Caco-2 (cell line): ENCODE measurements around the gene PSTK. TPM values are rescaled to one million over a fixed set of nuclear protein-coding genes. Genes with fewer than 3 reads are reported as not detected.
A peak's percentile ranks its signal among the peaks of the same experiment; 100 is the strongest.

Experiments used
- BruUV-seq: library from RNA; stranded (reverse); fragments of 400-500 nt; replicated peaks from 2 replicates; lab custom pipeline; 2021; lab: Mats Ljungman, UMichigan
- CTCF ChIA-PET: fragments of 300-600 bp; sonication (Branson Sonifier 250); formaldehyde crosslinking; loops from one replicate; lab custom pipeline; 2022; ENCODE audit warnings: antibody characterized with exemption; lab: Charles Lee
- POLR2A ChIA-PET: fragments of 300-600 bp; sonication (Branson Sonifier 250); formaldehyde crosslinking; loops from one replicate; lab custom pipeline; 2022; ENCODE audit warnings: antibody characterized with exemption; lab: Charles Lee
- DNase-seq, 2 experiments: peaks; one replicate each; pipeline versions ENCODE4 v3.0.0 to v3.0.0-alpha.2; 2020 to 2022
- H3K27me3 ChIP-seq: replicated peaks from 2 replicates; pipeline ENCODE4 v1.6.0; 2011; ENCODE audit warnings: low read length; ENCODE audit not compliant: control insufficient read depth, insufficient read depth
- H3K36me3 ChIP-seq: 2 replicates; pipeline ENCODE4 v1.5.1; 2011; ENCODE audit warnings: low read length; ENCODE audit not compliant: control insufficient read depth, insufficient read depth
- H3K4me1 ChIP-seq: fragments of 250-450 bp; sonication (Bioruptor Pico); 2 replicates; pipeline ENCODE4 v1.5.1; 2020; ENCODE audit warnings: mild to moderate bottlenecking
- H3K4me3 ChIP-seq: 2 replicates; pipeline ENCODE4 v1.5.1; 2011; ENCODE audit warnings: low read depth, mild to moderate bottlenecking, control low read depth, low read length
- H3K9me3 ChIP-seq: fragments of 250-450 bp; sonication (Bioruptor Pico); 2 replicates; pipeline ENCODE4 v1.5.1; 2020; ENCODE audit warnings: mild to moderate bottlenecking, moderate library complexity
- H3K27ac Mint-ChIP-seq: one replicate; pipeline ENCODE4 v1.8.0; 2022; ENCODE audit warnings: mixed read lengths; ENCODE audit not compliant: unreplicated experiment
- H3K27me3 Mint-ChIP-seq: one replicate; pipeline ENCODE4 v1.8.0; 2022; ENCODE audit warnings: mixed read lengths; ENCODE audit not compliant: insufficient read depth, unreplicated experiment
- H3K36me3 Mint-ChIP-seq: one replicate; pipeline ENCODE4 v1.8.0; 2022; ENCODE audit warnings: mild to moderate bottlenecking, mixed read lengths; ENCODE audit not compliant: insufficient read depth, unreplicated experiment
- H3K4me1 Mint-ChIP-seq: one replicate; pipeline ENCODE4 v1.8.0; 2022; ENCODE audit warnings: low read depth, mixed read lengths; ENCODE audit not compliant: unreplicated experiment
- H3K4me3 Mint-ChIP-seq: one replicate; pipeline ENCODE4 v1.8.0; 2022; ENCODE audit warnings: mild to moderate bottlenecking, moderate library complexity, mixed read lengths; ENCODE audit not compliant: unreplicated experiment
- H3K9me3 Mint-ChIP-seq: one replicate; pipeline ENCODE4 v1.8.0; 2022; ENCODE audit warnings: mixed read lengths; ENCODE audit not compliant: unreplicated experiment
- CTCF ChIP-seq, 2 experiments: fragments of 200-600 bp in 1 of 2; IDR thresholded peaks; 1 replicate in 1 of 2; 2 replicates in 1 of 2; pipeline versions ENCODE4 v1.5.1 to v1.8.0; 2011 to 2022; ENCODE audit warnings: antibody characterized with exemption in 1 of 2, control low read depth in 1 of 2, inconsistent platforms in 1 of 2, low read depth in 1 of 2, low read length in 1 of 2, mild to moderate bottlenecking in 1 of 2, moderate library complexity in 1 of 2; ENCODE audit not compliant: insufficient read depth in 1 of 2, severe bottlenecking in 1 of 2, unreplicated experiment in 1 of 2
- intact Hi-C: fragments of 100-400 bp; cut with micrococcal nuclease; formaldehyde crosslinking; loops from one replicate; pipeline ENCODE4 v1.10.0; 2022; ENCODE audit not compliant: unreplicated experiment
- total RNA-seq: library from RNA; stranded (reverse); gene quantifications from 2 replicates; pipeline ENCODE4 v1.2.3, GENCODE V29; 2022

Gene PSTK
- total RNA-seq, 1 experiment from 2014 or later = 8.2 TPM

DNA sequence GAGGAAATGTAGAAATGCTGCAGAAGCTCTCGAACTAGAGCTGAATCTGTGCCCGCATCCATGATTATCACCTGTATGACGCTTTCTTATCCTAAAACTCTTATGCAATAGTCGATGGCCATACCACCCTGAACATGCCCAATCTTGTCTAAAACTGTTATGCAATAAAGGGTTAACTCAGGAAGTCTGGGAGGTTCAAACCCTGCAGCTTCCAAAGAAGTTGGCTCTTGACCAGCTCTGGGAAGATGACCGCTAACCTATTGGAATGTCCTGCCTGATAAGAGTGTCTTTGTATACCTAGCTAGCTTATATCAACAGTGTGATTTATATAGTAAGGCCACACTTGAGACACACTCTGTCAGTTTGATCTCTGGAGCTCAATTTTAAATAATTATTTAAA, 22.7 kb upstream of the PSTK start:
- H3K4me3 Mint-ChIP-seq = no peak overlapping the region

DNA sequence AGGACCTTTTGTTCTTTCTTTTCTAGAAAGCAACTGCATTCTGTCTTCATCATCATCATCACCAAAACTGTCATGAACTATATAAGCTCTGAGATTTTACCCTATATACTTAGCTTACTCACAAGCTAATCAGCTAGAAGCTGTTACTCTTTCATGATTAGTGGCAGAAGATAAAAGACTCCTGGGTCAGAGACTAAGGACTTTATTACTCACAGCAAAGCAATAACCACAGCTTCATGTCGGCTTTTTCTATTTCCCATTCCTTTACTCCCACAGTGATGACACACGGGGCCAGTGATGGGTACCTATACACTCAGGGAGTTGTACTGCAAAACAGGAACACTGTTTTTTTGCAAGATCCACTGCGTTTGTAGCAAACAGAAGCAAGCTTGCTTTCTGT, 17.8 kb upstream of the PSTK start:
- DNase-seq = no peak
- intact Hi-C loops = no loop called here
- Mint-ChIP-seq H3K27me3 (no peaks in the 10 kb centered on the region), H3K36me3 (peaks cover 6% of the 10 kb centered on the region), H3K27ac (no peak overlapping the region), H3K9me3 (peaks cover 18% of the 10 kb centered on the region), H3K4me1 (peaks cover 1% of the 10 kb centered on the region), H3K4me3 (no peak overlapping the region)
- no peaks in the 10 kb centered on the region for H3K9me3 ChIP-seq
- no peak overlapping the region for H3K4me3 ChIP-seq
- H3K4me1 ChIP-seq = peaks cover 4% of the 10 kb centered on the region; the same call in 1 of the 2 replicates
- no TSS peak for BruUV-seq
- peaks cover 3% of the 10 kb centered on the region for H3K36me3 ChIP-seq
- no peak for TF ChIP-seq CTCF (IDR thresholded peaks at IDR 0.05; ENCODE audit: insufficient read depth in 1 of 2, low read depth in 1 of 2, low read length in 1 of 2, severe bottlenecking in 1 of 2, unreplicated experiment in 1 of 2)
- POLR2A ChIA-PET = no interaction called here
- CTCF ChIA-PET = no interaction called here
- H3K27me3 ChIP-seq = no peaks in the 10 kb centered on the region

More for the DNA sequence above, 22.7 kb upstream of the PSTK start:
- Mint-ChIP-seq H3K9me3 (no peaks in the 10 kb centered on the region), H3K27me3 (no peaks in the 10 kb centered on the region), H3K27ac (no peak overlapping the region), H3K4me1 (peaks cover 20% of the 10 kb centered on the region), H3K36me3 (peaks cover 10% of the 10 kb centered on the region)
- DNase-seq = peak in 1 of 2 experiments; percentile 10
- H3K4me3 ChIP-seq = no peak overlapping the region
- H3K4me1 ChIP-seq = peaks cover 25% of the 10 kb centered on the region
- no peaks in the 10 kb centered on the region for H3K27me3 ChIP-seq
- no peak for TF ChIP-seq CTCF (IDR thresholded peaks at IDR 0.05; ENCODE audit: insufficient read depth in 1 of 2, low read depth in 1 of 2, low read length in 1 of 2, severe bottlenecking in 1 of 2, unreplicated experiment in 1 of 2)
- H3K36me3 ChIP-seq = no peaks in the 10 kb centered on the region; the same call in none of the 2 replicates
- ChIA-PET CTCF (interaction anchor here (0.6 to 0.9 kb wide), 2 partner anchors 22 to 49 kb away, joined by 3 read pairs; partner anchors contain the start of gene PSTK), POLR2A (no interaction called here)
- no TSS peak for BruUV-seq
- no peaks in the 10 kb centered on the region for H3K9me3 ChIP-seq
- intact Hi-C loops = loop anchor here (10.0 kb wide), 1 partner anchor 83 kb away; the partner anchor contains the start of gene FAM24B

DNA sequence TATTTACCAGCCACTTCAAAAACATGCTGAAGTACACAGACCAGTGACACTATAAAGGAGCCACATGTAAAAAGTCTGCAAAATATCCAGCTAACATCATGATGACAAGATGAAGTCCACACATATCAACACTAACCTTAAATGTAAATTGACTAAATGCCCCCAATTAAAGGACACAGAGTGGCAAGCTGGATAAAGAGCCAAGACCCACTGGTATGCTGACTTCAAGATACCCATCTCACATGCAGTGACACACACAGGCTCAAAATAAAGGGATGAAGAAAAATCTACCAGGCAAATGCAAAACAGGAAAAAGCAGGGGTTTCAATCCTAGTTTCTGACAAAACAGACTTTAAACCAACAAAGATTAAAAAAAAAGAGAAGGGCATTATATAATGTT, 13.3 kb upstream of the PSTK start:
- Histone ChIP-seq H3K4me1 (no peaks in the 10 kb centered on the region), H3K36me3 (peaks cover 3% of the 10 kb centered on the region; the same call in 1 of the 2 replicates), H3K9me3 (0 out of 2 replicates have a peak, but pooled peaks cover 10% of the 10 kb centered on the region), H3K4me3 (no peak overlapping the region), H3K27me3 (no peaks in the 10 kb centered on the region)
- CTCF ChIA-PET = no interaction called here
- no peak for DNase-seq
- H3K9me3 Mint-ChIP-seq = peaks cover 39% of the 10 kb centered on the region
- H3K27me3 Mint-ChIP-seq = no peaks in the 10 kb centered on the region
- no TSS peak for BruUV-seq
- POLR2A ChIA-PET = no interaction called here
- TF ChIP-seq CTCF (IDR thresholded peaks at IDR 0.05; ENCODE audit: insufficient read depth in 1 of 2, low read depth in 1 of 2, low read length in 1 of 2, severe bottlenecking in 1 of 2, unreplicated experiment in 1 of 2) = no peak
- no peak overlapping the region for H3K27ac Mint-ChIP-seq
- no peaks in the 10 kb centered on the region for H3K4me1 Mint-ChIP-seq
- no peak overlapping the region for H3K4me3 Mint-ChIP-seq
- intact Hi-C loops = no loop called here
- peaks cover 6% of the 10 kb centered on the region for H3K36me3 Mint-ChIP-seq
